ENCODE results near the gene ECD.

ECD gene

DNA sequence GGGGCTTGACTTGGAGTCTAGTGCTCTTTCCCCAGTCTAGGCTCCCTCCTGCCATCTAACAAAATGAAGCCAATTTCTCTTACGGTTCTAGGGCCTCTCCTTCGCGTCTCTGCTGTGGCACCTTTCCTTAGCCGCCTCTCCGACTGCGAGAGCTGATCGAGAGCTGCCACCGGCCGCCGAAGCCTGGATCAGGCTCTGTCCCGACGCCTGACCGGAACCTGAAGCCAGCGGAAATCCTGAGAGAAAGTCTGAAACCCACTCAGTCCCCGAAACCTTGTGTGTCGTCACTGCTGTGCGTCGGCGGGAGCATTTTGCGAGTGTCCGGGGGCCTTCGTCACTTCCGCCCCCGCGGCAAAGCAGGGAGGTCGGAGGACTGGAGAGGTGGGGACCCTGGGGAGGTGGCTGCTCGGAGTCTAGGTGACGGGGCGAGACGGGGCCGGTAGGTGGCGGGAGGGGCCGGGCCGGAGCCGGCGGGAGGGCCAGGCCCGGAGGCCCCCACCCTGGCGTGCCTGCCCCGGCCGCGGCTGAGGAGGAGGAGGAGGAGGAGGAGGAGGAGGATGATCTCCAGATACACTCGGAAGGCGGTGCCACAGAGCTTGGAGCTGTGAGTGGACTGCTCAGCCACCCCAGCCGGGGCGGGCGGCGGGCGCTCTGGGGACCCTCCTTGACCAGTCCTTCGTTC is at the start of gene ECD, which contains the start of gene FAM149B1:
Gene ECD, minus strand, starts transcription at position 226 of the 682 bp plus-strand sequence. CDS start 4,071 bp downstream, outside the sequence.
Gene FAM149B1, plus strand, starts transcription at position 337 of the 682 bp plus-strand sequence. Its CDS starts 221 bp downstream, at position 558.
- DNase-seq = peak; percentile 94

DNA sequence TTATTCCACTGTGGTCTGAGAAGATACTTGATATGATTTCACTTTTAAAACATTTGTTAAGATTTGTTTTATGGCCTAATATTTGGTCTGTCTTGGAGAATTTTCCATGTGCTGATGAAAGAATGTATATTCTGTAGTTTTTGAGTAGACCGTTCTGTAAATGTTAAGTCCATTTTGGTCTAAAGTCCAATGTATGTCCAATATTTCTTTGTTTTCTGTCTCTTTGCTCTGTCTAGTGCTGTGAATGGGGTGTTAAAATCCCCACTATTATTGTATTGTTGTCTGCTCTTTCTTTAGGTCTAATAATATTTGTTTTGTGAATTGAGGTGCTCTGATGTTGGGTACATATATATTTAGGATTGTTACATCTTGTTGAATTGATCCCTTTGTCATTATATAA is 47.9 kb upstream of the ECD start:
- DNase-seq = no peak

DNA sequence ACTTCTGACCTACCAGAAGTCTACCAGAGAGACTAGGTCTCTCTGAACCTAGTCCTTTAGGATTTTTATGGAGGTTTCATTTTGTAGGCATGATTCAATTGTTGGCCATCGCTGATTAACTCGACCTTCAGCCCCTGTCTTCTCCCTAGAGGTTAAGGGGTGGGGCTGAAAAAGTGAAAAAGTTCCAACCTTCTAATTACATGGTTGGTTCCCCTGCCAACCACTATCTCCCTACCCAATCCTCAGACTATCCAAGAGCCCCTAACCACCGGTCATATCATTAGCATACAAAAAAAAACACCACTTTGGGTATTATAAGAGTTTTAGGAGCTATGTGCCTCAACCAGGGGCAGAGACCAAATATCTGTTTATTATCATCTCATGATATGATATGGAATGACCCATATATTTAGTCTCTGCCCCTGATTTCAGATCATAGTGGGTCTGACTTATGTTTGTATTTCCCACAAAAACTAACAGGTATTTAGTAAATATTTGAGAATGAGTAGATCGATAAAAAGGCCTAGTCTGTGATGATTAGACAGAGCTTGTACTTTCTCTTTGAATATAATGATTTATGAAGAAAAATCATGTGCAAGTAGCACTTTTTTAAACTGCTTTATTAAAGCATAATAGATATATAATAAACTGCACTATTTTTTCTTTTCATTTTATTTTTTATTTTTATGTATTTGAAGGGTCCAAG is 43.5 kb upstream of the ECD start:
- DNase-seq = no peak

DNA sequence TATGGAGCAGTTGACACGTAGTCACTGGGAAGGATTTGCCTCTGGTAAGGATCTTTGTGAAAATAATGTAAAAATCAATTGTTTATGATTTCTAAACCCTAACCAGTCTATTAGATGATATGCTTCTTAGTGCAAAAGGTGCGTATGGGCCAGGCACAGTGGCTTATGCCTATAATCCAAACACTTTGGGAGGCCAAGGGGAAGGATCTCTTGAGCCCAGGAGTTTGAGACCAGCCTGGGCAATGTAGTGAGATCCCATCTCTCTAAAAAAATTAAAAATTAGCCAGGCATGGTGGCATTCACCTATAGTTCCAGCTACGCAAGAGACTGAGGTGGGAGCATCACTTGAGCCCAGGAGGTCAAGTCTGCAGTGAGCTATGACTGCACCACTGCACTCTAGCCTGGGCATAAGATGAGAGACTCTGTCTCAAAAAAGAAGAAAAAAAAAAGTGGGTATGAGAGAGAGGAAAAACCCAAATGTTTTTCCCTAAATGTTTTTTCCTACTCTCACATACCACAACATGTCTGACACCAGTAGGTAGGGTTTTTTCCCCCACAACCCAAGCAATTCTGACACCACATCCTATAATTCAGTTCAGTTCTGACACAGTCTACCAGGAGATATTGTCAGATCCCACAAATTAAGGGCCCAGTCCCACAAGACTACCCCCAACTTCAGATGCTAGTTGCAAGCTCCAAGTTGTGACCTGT is 42.7 kb upstream of the ECD start:
- DNase-seq = no peak

DNA sequence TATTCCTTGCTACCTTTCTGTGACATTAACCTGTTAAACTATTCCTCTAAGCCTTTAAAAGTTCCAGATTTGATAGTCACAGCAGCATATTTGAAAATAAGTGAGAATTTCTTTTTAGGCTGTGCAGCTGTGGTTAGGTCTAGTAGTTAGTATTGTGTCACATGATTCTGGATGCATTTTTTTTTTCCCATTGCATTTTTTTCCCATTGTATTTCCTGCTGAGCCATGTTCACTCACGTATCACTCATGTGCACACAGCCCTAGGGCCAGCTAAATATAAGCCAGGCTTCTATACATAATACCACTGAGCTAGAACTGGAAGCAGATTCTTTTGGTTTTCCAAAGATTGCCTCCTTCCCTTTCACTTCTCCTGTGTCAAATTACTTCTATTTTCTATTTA is 41.9 kb upstream of the ECD start:
- no peak for DNase-seq

DNA sequence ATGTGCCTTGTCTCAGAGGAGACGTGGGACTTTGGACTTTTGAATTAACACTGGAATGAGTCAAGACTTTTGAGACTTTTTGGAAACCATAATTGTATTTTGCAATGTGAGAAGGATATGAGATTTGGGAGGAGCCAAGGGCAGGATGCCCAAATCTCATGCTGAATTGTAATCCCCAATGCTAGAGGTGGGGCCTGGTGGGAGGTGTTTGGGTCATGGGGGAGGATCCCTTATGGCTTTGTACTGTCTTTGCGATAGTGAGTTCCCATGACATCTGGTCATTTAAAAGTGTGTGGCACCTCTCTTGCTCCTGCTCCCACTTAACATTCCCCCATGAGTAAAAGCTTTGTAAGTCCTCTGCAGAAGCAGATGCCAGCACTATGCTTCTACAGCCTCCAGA is 40.1 kb upstream of the ECD start:
- DNase-seq = no peak

DNA sequence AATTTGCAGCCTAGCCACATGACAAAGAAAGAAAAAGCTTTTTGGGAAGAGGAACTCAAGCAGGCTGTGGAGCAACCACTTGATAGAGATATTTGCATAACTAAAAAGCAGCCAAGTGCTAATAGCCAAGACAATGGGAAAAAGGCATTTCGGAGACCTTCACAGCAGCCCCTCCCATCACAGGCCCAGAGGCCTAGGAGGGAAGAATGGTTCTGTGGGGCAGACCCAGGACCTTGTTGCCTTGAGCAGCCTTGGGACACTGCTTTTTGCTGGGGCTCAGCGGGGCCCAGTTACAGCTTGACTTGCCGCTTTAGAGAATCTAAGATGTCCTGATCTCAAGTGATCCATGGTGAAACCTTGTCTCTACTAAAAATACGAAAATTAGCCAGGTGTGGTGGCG is 38.6 kb upstream of the ECD start:
- DNase-seq = no peak

DNA sequence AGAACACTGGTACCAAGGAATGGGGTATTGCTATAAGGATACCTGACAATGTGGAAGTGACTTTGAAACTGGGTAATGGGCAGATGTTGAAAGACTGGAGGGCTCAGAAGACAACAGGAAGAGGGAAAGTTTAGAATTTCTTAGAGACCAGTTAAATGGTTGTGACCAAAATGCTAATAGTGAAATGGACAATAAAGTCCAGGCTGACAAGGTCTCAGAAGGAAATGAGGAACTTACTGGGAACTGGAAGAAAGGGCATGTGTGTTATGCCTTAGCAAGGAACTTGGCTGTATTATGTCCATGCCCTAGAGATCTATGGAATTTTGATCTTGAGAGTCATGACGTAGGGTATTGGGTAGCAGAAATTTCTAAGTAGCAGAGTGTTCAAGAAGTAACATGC is 38.1 kb upstream of the ECD start:
- no peak for DNase-seq

DNA sequence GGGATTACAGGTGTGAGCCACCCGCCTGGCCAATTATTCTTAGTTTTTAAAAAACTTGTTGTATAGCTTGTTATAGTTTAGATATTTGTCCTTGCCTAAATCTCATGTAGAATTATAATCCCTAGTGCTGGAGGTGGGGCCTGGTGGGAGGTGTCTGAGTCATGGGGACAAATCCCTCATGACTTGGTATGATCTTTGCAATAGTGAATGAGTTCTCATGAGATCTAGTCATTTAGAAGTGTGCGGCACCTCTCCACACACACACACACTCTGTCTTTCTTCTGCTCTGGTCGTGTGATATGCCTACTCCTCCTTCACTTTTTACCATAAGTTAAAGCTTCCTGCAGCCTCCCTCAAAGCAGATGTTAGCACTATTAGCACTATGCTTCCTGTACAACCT is 37.3 kb upstream of the ECD start:
- DNase-seq = no peak

DNA sequence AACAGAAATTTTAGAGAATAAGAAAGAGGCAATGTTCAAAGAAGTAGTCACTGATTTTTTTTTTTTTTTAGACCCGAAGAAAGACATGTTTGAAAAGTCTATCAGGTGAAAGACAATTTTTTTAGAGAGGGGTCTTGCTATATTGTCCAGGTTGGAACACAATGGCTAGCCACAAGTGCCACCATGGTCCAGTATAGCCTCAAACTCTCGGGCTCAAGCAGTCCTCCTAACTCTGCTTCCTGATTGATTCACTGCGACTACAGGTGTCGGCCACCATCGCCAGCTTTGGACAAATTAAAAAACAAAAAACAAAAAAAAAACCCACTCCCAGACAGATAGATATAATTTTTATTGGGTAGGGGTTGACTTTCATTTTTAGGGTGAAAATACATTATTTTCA is 22.4 kb upstream of the ECD start:
- DNase-seq = no peak

DNA sequence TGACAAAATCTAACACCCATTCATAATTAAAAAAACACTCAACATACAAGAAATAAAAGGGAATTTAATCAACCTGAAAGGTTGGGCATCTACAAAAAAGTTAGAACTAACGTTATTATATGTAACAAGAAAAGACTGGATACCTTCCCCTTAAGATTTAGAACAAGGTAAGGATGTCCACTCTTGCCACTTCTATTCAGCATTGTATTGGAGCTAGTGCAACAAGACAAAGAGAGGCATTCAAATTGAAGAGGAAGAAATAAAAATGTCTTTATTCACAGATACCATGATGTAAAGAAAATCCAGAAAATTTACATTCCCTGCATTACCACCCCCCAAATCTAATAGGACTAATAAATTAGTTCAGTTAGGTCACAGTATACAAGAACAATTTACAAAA is 18.5 kb upstream of the ECD start:
- DNase-seq = no peak

DNA sequence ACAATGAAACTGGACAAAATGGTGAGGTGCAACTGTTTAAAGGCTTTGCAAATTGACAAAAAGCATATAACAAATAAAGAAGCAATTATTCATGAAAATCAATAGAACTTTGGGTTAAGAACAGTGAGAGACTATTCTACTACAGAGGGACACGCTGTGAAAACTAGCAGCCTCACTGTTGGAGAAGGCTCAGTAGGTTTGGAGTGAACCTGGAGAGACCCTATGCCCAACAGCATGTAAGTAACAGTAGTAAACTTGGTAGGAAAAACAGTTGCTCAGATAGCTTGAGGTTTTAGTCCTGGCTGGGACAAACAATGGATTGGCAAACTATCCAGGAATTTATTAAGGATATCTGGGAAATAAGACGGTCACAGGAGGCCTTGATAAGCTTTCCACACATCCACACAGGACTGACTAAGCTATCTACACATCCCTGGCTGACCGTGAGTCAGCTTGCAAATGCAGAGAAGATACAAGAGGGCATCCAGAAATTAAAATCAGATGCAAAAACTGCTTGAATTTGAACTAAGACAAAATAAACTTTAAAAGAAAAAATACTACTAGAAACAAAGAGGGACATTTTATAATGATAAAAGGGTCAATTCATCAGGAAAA is 16.0 kb upstream of the ECD start:
- no peak for DNase-seq

DNA sequence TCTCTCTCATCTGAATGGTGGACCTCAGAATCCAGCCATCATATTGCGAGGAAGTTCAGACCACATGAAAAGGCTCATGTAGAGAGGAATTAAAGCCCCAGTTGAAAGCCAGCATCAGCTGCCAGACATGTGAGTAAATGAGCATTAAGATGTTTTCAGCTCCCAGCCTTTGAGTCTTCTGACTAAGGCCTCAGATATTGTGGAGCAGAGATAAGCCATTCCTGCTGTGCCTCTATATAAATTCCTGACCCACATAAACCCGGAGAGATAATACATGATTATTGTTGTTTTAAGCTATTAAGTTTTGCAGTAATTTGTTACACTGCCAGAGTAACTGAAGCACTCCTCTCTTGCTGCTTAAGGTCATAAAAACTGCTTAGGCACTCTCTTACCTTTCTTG is 14.8 kb upstream of the ECD start:
- no peak for DNase-seq

DNA sequence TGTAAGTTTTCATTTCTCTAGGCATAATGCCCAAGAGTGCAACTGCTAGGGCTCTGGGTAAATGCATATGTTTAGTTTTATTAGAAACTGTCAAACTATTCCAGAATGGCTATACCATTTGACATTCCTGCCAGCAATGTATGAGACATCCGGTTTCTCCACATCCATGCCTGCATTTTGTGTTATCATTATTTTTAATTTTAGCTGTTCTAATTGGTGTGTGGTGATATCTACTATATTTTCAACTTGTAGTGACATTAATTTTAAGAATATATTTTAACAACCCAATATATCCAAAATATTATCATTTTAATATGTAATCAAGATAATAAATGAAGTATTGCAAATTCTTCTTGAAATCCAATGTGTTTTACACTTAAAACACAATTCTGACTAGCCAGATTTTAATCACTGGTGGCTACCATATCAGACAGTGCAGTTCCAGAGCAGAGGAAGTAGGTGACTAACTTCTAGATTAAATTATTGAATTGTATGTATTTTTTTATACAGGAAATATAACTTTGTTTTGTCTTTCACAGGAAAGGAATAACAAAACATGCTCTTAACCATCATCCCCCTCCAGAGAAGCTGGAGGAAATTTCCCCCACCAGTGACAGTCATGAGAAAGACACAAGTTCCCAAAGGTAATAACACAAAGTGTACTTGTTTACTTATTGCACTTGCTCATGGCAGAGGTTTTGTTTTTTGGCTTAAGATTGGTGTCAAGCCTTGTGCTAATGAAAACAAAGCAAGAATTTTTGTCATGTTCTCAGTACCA is 6.5 kb upstream of the ECD start:
- no peak for DNase-seq

DNA sequence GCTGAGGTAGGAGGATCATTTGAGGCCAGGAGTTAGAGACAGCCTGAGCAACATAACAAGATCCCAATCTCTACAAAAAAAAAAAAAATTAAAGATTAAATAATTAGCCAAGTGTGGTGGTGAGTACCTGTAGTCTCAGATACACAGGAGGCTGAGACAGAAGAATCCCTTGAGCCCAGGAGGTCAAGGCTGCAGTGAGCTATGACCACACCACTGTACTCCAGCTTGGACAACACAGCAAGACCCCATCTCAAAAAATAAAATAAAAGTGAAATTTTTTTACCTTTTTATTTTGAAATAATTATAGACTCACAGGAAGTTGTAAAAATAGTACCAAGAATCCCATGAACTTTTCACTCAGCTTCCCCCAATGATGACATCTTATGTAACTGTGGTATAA is 5.1 kb upstream of the ECD start:
- DNase-seq = no peak

DNA sequence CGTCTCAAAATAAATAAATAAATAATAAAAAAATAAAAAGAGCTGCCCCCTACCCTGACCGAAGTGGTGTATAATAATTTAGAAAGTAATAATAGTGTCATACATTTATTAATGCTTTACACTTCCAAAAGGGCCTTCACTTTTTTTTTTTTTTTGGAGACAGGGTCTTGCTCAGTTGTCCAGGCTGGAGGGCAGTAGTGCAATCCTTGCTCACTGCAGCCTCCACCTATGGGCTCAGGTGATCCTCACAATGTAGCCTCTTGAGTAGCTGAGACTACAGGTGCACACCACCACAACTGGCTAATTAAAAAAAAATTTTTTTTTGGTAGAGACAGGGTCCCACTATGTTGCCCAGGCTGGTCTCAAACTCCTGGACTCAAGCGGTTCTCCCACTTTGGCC is 1.5 kb upstream of the ECD start:
- DNase-seq = no peak

DNA sequence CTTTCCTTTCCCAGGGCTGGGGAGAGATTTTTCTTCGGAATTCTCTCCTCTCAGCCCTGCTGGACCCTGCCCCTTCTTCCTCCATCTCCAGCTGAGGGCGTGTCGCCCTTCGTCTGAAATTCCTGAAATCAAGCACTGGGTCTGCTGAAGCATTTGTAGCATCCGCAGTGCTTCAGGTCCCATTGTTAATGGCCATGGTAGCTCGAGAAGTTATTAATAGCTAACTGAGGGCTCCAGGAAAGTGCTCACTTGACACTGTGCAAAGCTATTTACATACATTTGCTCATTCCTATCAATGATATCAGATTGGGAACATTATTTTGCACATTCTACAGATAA is 626 bp upstream of the ECD start:
- no peak for DNase-seq

DNA sequence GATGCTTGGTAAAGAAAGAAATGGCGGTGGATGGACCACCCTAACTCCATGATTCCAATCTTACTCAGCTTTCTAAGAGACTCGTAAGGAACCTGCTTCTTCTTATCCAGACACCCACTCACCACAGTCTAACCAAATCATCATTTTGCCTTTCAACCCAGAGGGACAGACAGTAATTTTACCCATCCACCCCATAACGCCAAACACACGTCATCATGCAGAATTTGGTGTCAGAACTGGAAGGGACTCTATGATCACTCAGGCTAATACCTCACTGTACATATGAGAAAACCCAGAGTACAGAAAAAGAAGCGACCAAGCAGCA is 388 bp downstream of the ECD start:
- no peak for DNase-seq

DNA sequence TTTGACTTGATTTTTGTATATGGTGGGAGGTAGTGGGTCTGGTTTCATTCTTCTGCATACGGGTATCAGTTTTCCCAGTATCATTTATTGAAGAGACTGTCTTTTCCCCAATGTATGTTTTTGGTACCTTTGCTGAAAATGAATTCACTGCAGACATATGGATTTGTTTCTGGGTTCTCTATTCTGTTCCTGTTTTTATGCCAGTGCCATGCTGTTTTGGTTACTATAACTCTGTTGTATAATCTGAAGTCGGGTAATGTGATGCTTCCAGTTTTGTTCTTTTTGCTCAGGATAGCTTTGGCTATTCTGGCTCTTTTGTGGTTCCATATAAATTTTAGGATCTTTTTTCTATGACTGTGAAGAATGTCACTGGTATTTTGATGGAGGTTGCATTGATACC is 836 bp downstream of the ECD start:
- no peak for DNase-seq

DNA sequence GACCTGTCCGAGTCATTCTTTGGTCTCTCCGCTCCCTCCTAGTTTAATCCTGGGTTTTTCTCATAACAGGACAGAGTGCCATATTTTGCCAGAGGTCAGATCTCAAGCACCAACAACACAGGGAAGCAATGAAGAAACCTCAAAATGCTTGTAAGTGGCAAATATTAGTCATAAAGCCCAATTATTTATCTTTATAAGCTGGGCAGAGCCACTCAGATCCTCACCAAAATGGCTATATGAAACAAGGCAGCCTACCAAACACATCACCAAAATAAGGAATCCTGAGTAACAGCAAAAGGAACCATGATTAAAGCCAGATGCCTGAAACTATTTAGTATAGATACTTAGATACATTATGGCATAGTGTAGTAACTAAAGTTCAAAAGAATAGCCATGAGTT is 4.7 kb downstream of the ECD start:
- DNase-seq = no peak

DNA sequence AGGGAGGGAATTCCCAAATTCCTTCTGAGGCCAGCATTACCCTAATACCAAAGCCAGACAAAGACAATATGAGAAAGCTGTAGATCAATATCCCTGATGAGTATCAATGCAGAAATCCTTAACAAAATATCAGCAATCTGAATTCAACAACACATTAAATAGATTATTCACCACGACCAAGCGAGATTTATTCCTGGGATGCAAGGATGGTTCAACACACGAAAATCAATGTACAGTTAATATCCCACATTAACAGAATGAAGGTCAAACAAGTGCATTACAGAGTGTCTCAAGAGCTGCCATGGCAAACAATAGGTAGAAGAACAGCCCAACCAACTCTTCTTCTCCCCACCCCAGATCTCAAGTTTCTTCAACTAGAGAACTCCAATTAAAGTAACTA is 6.1 kb downstream of the ECD start:
- DNase-seq = no peak

DNA sequence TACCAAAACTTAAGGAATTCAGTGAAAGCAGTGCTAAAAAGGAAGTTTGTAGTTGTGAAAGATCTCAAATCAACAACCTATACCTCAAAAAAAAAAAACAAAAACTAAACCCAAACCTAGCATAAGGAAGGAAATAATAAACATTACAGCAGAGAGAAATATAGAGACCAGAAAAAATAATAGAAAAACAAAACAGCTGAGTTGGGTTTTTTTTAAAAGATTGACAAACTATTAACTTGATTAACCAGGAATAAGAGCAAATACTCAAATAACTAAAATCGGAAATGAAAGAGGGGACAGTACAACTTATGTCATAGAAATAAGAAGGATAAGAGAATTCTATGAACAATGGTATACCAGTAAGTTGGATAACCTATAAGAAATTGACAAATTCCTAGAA is 6.7 kb downstream of the ECD start:
- DNase-seq = no peak

DNA sequence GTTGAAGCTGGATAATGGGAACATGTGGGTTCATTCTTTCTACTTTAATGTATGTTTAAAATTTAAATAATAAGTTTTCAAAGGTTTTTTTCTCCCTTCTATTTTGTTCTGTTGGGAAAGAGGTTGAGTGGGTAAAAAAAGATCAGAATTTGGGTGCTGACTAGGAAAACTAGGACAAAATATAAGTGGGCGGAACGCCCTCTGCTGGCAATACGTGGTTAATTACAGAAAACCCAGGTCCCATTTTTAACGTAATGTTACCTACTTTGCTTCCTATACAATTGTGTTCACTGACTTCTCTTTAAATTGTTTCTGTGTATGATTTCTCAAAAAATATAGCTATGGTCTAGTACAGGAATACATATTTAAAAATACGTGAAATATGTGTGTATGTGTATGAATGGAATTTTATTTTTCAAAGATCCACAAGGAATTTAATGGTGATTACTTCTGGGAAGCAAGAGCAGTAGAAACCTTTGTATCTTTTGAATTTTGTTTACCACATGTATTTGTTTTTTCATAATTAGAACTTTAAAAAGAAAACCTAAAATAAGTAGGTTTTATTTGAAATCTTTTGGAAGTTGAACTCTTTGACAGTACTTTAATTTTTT is 8.7 kb downstream of the ECD start:
- DNase-seq = peak; percentile 81

Measured in hematopoietic multipotent progenitor cell treated with erythropoietin and hydrocortisone succinate and interleukin-3 and kit ligand, for 6 days (in vitro differentiated cells).